HG02798 (cell line): Measurements from ENCODE around the gene DIP2B.

ENCODE experiments used
- ATAC-seq: cut with Tn5 transposase; IDR thresholded peaks from one replicate; pipeline ENCODE4 v1.9.1; 2021; ENCODE audit warnings: mild to moderate bottlenecking; ENCODE audit not compliant: unreplicated experiment, poor library complexity

The DIP2B gene

GRCh38 chr12:50699940-50700339 is 195.2 kb downstream of the DIP2B start:
- ATAC-seq: no peak

- ATAC-seq: no peak
Observed at GRCh38 chr12:50706606-50707005, 201.8 kb downstream of the DIP2B start.

GRCh38 chr12:50707396-50707795 is 202.6 kb downstream of the DIP2B start:
- no peak for ATAC-seq

GRCh38 chr12:50708631-50709030 is 203.8 kb downstream of the DIP2B start:
- no peak for ATAC-seq

DNA sequence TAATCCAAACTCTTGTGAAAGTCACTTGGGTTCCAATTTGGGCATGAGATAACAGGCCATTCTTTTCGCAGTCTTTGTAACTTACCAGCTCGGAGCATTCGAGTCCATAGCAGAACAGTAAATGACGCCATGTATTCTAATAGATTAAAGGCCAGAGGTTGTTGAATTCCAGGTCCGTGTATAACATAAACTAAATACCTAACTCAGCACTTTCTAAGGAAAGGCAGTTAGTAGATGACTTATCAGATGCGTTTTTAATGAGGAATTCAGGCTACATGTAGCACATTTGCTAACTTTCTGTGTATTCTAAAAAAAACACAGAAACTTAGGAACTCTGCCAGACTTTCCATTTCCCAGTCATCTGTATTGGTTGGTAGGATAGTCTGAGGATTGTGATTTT is 206.3 kb downstream of the DIP2B start:
- ATAC-seq: no peak

DNA sequence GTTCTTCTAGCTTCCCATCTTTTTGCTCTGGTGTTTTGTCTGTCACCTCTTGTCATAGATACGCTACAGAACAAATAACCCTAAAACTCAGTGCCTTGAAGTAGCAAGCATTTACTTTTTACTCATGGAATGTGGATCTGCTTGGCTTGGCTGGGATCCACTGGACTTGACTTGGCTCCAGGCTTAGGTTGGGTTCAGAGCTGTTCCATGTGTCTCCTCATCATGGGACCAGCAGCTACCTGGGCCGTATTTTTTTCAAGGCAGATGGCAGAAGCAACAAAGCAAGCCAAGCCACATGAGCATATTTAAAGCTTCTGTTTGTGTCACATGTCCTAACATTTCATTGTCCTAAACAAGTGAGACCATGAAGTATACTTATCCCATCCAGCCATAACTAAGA is 210.4 kb downstream of the DIP2B start:
- ATAC-seq: no peak

DNA sequence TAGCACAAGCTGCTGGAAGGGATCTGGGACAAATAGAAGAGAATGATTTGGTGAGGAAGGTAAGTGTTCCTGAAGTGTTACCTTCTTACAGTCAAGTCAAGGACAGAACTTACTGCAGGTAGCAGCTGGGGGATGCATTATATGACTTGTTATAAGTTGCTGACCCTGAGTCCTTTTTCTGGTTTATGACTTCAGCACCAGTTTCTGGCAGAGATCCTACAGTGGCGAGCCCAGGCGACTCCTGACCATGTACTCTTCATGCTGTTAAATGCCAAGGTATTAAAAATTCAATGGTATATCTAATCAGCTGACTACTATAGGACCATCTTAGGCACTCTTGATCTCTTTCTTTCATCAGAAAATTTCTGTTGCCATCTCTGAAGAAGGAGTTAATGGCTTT is 214.0 kb downstream of the DIP2B start:
- no peak for ATAC-seq

DNA sequence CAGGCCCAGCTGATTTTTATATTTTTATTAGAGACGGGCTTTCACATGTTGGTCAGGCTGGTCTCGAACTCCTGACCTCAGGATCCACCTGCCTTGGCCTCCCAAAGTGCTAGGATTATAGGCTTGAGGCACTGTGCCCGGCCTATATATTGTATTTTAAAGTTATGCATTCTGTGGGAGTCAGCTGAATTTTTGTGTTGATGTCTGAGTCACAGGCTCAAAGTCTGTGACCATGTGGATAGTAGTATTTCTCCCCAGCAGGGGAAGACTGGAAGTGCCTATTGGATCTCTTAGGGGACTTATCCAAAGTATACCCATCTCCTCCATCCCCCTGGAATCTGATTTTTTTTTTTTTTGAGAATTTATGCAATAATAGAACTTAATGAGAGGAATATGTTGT is 215.3 kb downstream of the DIP2B start:
- ATAC-seq: no peak

DNA sequence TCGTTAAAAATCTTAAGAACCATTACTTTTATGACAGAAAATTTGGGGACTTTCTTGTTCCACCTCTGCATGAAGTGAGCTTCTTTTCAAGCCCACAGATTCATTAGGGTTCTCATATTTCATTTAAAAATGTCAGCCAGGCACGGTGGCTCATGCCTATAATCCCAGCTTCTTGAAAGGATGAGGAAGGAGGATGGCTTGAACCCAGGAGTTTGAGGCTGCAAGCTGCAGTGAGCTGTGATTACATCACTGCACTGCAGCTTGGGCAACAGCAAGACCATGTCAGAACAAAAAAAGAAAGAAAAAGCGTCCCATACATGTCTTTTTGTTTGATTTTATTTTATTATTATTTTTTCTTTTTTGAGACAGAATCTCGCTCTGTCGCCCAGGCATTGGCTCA is 215.7 kb downstream of the DIP2B start:
- no peak for ATAC-seq

DNA sequence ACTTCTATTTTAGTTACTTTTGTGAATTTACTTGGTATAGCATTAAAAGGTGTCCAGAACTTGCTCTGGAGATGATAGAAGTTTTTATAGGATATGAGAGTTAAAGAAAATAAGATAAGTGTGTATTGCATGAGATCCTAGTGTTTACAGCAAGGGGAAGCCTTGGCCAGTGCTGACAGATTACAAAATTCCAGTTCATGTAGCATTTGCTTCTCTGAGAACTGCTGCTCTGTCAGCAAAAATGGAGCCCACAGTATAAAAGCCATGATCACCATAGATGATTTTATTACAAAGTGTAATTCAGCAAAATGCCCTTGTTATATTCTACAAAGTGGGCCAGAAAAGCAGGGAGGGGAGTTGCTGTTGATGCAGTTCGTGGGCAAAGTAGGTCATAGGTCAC is 219.1 kb downstream of the DIP2B start:
- no peak for ATAC-seq

DNA sequence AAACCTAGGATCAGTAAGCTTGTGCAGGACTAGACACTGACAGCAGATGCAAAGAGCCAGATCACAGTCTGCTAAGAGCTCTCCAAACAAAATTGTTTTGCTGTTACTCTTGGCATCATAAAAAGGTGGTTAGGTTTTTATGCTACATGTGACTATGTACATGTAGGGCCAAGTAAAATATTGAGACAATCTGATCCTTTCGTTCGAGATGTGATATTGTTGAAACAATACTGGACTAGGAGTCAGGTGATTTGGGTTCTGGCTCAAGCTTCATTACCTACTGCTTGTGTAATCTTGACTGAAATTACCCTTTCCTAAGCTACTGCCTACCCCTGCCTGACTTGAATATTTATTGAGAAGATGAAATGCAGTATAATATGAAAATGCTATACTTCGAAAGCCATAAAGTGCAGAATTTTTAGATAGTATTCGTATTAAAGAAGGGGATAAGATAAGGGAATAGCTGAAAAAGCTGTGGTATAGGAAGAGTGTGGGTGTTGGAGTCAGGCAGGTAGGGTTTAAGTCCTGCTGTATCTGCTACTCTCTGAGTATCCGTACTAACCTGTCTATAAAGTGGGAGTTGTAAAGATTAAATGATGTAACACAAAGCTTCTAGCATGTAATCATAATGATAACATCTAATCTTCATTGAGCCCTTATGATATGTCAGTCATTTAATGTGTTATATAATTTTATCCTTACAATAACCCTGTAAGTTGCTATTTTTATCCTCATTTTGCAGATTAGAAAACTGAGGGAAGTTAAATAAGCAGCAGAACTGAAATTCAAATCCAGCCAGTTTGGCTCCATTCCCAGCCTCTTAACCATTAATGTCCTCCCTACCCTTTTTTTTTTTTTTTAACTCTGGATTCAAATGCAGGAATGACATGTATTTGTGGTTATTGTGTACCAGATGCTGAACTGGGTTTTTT is 220.5 kb downstream of the DIP2B start:
- ATAC-seq: no peak

DNA sequence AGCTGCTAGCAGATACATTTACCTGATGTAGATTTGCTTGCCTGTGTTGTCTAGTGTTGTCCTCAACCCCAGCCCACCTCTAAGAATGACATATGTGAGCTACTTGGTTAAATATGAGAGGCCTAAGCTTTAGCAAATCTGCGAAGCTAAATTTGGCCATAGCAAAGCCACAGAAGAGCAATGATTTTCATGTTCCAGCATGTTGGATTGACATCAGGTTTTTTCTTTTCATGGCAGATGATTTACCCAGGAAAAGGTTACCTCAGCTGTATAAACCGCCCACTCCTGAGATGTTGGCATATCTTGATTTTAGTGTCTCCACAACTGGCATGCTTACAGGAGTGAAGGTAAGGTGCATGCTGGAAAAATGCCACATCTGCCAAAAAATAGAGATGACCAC is 222.7 kb downstream of the DIP2B start:
- ATAC-seq: no peak

- ATAC-seq: no peak
Observed at GRCh38 chr12:50728417-50728816, 223.6 kb downstream of the DIP2B start.

DNA sequence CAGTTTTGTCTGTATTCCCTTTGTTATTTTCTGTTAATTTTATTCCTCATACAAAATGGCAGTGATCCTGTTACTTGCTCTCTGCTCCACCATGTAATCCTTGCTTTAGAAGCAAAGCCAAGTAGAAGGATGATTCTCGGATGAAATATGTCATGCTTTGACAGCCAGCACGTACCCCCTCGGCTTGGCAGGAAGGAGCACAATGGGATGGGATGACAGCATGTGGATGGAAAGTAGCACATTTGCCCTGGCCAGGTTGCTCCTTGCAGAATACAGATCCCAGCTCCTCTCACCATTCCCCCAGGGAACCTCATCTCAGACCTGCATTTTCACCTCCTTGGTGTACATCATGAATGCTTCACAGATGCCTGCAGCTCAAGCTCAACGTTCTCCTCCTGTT is 224.1 kb downstream of the DIP2B start:
- no peak for ATAC-seq

DNA sequence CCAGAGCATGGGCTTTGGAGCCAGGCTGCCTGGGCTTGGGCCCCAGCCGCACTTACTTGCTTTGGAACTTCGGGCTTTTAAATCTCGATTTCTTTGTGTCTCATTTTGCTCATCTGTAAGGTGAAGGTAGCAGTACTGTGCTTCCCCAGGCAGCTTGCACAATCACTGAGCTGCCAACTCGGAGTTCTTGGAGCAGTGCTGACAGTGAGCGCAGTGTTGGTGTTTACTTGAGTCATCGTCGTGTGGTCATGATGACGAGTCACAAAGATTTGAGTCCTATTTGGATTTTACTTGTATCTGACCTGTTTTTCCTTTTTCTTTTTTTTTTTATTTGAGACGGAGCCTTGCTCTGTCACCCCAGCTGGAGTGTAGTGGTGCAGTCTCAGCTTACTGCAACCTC is 227.8 kb downstream of the DIP2B start:
- ATAC-seq: no peak

- no peak for ATAC-seq
Observed at GRCh38 chr12:50733706-50734105, 228.9 kb downstream of the DIP2B start.

- no peak for ATAC-seq
Observed at GRCh38 chr12:50734409-50735263, 229.9 kb downstream of the DIP2B start.

- ATAC-seq: no peak
Observed at GRCh38 chr12:50739611-50740010, 234.8 kb downstream of the DIP2B start.

DNA sequence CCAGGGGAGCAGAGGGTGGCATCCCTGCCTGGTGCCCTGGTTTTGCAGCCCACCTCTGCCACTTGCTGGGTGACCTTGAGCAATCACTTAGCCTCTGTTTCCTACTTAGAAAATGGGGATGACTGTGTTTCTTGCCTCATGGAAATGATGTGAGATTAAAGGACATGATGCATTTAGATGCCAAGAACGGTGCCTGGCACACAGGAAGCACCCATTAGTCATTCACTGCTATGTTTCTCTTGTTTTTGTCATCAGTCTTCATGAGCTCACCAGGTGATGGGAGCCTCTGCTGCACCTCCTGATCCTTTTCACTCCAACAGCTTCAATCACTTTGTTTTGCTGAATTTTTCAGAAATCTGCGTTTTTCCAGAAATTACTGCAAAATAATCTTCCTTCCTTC is 235.5 kb downstream of the DIP2B start:
- ATAC-seq: no peak

- ATAC-seq: no peak
Observed at GRCh38 chr12:50742776-50743175, 238.0 kb downstream of the DIP2B start.

DNA sequence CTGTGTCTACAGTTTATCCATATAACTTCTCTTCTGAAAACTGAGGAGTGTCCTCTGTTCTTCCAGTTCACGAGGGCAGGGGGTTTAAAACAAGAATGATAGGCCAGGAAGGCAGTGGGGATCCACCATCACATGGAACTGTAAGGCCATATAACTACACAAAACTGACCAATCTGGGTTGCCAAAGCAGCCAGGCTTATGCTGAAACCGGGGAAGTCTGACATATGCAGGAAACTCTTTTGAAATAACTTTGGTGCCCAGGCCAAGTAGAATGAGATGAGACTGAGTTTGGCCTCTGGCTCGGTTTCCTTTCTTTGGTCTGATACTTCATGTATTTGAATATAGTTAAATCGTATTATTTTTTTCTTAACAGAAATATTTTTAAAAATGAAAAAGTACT is 241.1 kb downstream of the DIP2B start:
- no peak for ATAC-seq
